GM12872 (cell line): ENCODE data around the gene SARS2.

Experiments used
- TF ChIP-seq, protein P1 (sequence below): IDR thresholded peaks from 3 replicates; pipeline ENCODE4 v1.5.1; 2011; ENCODE audit warnings: low read depth, mild to moderate bottlenecking, low read length, moderate library complexity; ENCODE audit not compliant: insufficient read depth

SARS2 gene

DNA sequence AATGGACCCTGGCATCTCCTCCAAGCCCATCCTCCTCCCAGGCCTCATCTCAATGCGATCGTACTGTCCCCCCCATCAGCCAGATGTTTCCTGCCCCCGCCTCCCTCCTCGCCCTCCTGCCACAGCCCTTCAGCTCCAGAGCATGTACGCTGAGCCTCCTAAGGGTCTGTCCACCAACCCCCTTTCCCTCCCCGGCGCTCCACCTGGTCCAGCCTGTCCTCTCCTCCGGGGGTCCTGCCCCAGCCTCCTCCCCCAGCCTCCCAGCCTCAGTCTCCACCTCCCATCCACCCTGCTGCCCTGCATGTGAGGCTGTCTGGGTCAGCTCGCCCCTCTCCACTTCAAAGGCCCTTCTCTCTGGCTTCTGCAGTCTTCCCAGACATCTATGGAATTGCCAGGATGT is 35.6 kb downstream of the SARS2 start:
- TF ChIP-seq, protein P1, sequence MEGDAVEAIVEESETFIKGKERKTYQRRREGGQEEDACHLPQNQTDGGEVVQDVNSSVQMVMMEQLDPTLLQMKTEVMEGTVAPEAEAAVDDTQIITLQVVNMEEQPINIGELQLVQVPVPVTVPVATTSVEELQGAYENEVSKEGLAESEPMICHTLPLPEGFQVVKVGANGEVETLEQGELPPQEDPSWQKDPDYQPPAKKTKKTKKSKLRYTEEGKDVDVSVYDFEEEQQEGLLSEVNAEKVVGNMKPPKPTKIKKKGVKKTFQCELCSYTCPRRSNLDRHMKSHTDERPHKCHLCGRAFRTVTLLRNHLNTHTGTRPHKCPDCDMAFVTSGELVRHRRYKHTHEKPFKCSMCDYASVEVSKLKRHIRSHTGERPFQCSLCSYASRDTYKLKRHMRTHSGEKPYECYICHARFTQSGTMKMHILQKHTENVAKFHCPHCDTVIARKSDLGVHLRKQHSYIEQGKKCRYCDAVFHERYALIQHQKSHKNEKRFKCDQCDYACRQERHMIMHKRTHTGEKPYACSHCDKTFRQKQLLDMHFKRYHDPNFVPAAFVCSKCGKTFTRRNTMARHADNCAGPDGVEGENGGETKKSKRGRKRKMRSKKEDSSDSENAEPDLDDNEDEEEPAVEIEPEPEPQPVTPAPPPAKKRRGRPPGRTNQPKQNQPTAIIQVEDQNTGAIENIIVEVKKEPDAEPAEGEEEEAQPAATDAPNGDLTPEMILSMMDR = no peak

DNA sequence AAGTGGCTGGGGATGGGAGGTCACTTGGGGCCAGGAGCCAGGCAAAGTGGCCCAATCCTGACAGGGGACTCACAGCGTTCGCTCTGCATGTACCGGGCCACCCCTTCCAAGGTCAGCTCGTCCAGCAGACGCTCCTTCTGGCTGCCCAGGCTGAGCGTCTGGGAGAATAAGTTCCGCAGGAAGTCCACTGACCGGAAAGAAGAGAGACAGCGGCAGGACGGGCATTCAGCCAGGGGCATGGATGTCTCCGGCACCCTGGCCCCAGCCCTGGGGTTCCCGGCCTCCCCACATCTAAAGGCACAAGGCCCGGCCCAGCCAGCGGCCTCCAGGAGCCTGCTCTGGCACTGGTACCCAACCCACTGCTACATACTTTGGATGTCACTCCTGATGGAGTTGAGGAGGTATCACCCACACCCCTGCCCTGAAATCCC is 37.2 kb downstream of the SARS2 start:
- TF ChIP-seq, protein P1 = no peak

DNA sequence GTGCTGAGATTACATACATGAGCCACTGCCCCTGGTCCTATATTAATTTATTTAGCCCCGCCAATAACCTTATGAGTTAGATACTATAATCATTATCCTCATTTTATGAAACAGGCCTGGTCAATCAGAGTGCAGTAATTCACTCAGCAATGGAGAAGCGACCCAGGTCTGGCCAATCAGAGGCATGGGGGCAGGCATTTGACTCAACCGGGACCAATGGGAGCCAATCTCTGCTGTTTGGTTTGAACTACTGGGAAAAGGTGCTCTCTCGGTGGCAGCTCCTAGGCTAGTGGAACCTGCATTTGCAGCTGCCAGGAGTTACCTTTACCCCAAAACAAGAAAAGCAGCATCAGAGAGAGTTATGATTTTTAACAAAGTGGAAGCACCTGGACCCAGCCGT is 37.7 kb downstream of the SARS2 start:
- TF ChIP-seq, protein P1 = no peak

DNA sequence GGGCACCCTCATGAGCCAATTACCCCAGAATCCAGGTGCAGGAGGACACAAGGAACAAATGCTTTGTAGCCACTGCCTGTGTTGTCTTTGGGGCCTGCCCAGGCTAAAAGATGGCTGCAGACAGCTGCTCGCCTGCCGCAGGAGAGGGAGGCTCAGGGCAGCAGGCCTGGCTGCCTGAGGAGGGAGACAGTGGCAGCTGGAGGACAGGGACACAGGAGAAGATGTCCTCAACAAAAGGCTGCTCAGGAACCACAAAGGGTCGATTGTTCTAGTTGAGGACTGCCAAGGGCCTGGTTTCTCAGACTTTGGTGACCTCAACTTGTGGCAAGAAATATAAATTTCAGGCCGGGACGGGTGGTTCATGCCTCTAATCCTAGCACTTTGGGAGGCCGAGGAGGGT is 38.8 kb downstream of the SARS2 start:
- TF ChIP-seq, protein P1 = no peak

DNA sequence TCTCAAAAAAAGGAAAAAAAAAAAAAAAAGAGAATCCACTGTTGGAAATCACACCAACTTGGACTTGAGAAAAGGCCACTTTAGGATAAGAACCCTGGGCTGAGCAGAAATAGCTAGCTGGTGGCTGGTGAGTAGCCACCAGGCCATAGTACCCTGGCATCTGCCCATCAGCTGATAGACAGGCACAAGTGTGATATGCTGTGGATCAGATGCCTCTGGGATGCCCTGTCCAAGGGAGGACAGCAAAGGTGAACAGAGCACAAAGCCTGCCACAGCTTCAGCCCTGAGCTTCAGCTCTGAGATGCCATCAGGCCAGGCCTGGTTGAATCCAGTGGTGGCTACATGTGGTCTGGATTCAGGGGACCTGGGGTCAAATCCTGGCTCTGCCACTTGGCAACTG is 39.9 kb downstream of the SARS2 start:
- TF ChIP-seq, protein P1 = no peak

DNA sequence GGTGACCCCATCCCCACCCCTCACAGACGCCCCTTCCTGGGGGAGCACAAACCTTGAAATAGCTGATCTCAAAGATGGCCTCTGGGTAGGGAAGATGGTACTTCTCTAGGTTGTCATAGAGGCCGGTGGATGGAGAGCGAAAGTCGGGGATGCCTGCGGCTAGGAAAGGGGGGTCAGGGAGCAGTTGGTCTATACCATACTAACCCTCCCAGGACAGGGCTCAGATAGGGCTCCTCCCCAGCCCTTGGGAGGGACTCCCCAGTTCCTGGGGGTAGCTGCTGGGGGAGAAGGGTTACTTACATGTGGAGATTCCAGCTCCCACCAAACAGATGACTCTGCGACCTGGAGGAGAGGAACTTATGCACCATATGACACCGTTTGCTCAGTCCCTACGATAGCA is 40.8 kb downstream of the SARS2 start:
- TF ChIP-seq, protein P1 = no peak

DNA sequence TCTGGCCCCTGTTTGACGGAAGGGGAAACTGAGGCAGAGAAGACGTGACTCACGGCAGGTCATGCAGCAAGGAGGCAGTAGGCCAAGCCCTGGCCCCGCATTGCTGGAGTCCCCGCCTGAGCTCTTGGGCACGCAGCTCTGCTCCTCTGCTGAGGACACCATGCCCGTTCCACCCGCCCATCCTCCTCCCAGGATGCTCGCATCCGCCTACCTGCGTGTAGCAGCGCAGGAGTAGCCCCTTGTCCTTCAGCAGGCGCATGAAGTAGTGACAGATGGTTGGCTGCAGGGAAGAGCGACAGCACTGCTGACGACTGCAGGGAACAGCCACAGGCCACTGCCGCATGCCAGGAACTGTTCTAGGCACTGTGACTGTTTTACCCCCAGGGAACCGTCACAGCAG is 41.7 kb downstream of the SARS2 start:
- TF ChIP-seq, protein P1 = no peak

DNA sequence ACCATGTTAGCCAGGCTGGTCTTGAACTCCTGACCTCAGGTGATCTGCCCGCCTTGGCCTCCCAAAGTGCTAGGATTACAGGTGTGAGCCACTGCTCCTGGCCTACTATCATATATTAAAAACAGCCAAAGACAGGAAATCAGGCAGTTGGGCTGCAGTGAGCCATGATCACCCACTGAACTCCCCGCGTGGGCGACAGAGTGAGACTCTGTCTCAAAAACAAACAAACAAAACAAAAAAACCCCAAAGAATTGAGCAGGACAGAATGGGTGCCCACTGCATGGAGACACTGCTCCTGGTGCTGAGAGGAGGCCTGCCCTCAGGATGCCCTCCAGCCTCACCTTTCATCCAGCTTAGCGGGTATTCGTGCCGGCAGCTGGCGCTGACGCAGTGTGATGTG is 47.3 kb downstream of the SARS2 start:
- TF ChIP-seq, protein P1 = no peak
